ENCODE results near the gene TENT5A.

DNA sequence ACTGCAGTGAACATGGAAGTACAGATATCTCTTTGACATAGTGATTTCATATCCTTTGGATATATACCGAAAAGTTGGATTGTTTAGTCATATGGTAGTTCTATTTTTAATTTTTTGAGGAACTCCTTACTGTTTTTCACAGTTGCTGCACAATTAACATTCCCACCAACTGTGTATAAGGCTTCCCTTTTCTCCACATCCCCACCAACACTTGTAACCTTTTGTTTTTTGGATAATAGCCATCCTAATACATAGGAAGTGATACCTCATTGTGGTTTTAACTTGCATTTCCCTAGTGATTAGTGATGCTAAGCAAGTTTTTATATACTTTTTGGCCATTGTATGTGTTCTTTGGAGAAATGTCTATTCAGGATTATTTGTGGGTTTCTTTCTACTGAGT lies 45.1 kb upstream of the TENT5A start:
- TF ChIP-seq CTCF (IDR thresholded peaks at IDR 0.05) = no peak
- no peak for TF ChIP-seq POLR2AphosphoS5 (IDR thresholded peaks at IDR 0.05)
- TF ChIP-seq POLR2A (IDR thresholded peaks at IDR 0.05) = no peak

Measured in suprapubic skin (tissue), 4 donors.